Neutrophil (primary cell): ENCODE data around the gene HLA-DQA1.
"Not testable (repeated sequence)": the region's sequence is repeated elsewhere in the genome, so short reads cannot be mapped to it uniquely, and the experiment has no call there.

Source experiments
- H3K27ac ChIP-seq: fragments of 200-600 bp; sonication (generic); 2 replicates; pipeline ENCODE4 v1.5.1; 2016; ENCODE audit warnings: mild to moderate bottlenecking, moderate library complexity
- H3K27me3 ChIP-seq: fragments of 200-600 bp; sonication (generic); 2 replicates; pipeline ENCODE4 v1.6.0; 2016; ENCODE audit warnings: mild to moderate bottlenecking
- H3K36me3 ChIP-seq: fragments of 200-600 bp; sonication (generic); 2 replicates; pipeline ENCODE4 v1.5.1; 2017
- H3K4me1 ChIP-seq, 2 experiments: fragments of 200-600 bp in 1 of 2; sonication (generic) in 1 of 2; 1 replicate in 1 of 2; 2 replicates in 1 of 2; pipeline versions ENCODE4 v1.5.1 to v1.6.1; 2013 to 2016; ENCODE audit warnings: low read depth in 1 of 2, low read length in 1 of 2, mild to moderate bottlenecking in 1 of 2, moderate library complexity in 1 of 2; ENCODE audit not compliant: control insufficient read depth in 1 of 2, insufficient read depth in 1 of 2
- H3K4me3 ChIP-seq, 2 experiments: fragments of 200-600 bp in 1 of 2; sonication (generic) in 1 of 2; 1 replicate in 1 of 2; 2 replicates in 1 of 2; pipeline ENCODE4 v1.5.1; 2013 to 2016; ENCODE audit warnings: low read depth in 1 of 2, low read length in 1 of 2, mild to moderate bottlenecking in 1 of 2, moderate library complexity in 1 of 2
- H3K9me3 ChIP-seq: fragments of 200-600 bp; sonication (generic); 2 replicates; pipeline ENCODE4 v1.5.1; 2016
- CTCF ChIP-seq: fragments of 200-600 bp; sonication (generic); IDR thresholded peaks from 2 replicates; pipeline ENCODE4 v1.5.1; 2016; ENCODE audit warnings: antibody characterized with exemption

HLA-DQA1 gene

GRCh38 chr6:32639440-32640394, 2.5 kb downstream of the HLA-DQA1 start:
- TF ChIP-seq CTCF = no peak
- Histone ChIP-seq H3K4me1 (no peaks in the 10 kb centered on the region), H3K27ac (no peak overlapping the region), H3K4me3 (no peak overlapping the region), H3K27me3 (peaks cover 36% of the 10 kb centered on the region), H3K9me3 (no peaks in the 10 kb centered on the region), H3K36me3 (no peaks in the 10 kb centered on the region)

- Histone ChIP-seq H3K4me3 (no peak overlapping the region), H3K4me1 (no peaks in the 10 kb centered on the region), H3K36me3 (no peaks in the 10 kb centered on the region), H3K27ac (no peak overlapping the region), H3K27me3 (peaks cover 22% of the 10 kb centered on the region), H3K9me3 (no peaks in the 10 kb centered on the region)
- TF ChIP-seq CTCF = no peak
These were observed 3.9 kb downstream of the HLA-DQA1 start for GRCh38 chr6:32641122-32641521.

- not testable (repeated sequence) for H3K36me3 ChIP-seq, H3K4me1 ChIP-seq, H3K27ac ChIP-seq, H3K4me3 ChIP-seq, H3K9me3 ChIP-seq
- H3K27me3 ChIP-seq = peaks cover 13% of the 10 kb centered on the region
These were observed 4.8 kb downstream of the HLA-DQA1 start for GRCh38 chr6:32641785-32642719.

- Histone ChIP-seq H3K27ac (no peak overlapping the region), H3K36me3 (no peaks in the 10 kb centered on the region), H3K4me3 (no peak overlapping the region), H3K4me1 (no peaks in the 10 kb centered on the region), H3K9me3 (no peaks in the 10 kb centered on the region), H3K27me3 (peaks cover 6% of the 10 kb centered on the region)
- no peak for TF ChIP-seq CTCF
These were observed 5.5 kb downstream of the HLA-DQA1 start for GRCh38 chr6:32642720-32643106.

- Histone ChIP-seq H3K27me3 (no peaks in the 10 kb centered on the region), H3K4me3 (no peak overlapping the region), H3K4me1 (no peaks in the 10 kb centered on the region), H3K9me3 (no peaks in the 10 kb centered on the region), H3K27ac (no peak overlapping the region), H3K36me3 (no peaks in the 10 kb centered on the region)
- TF ChIP-seq CTCF = no peak
These were observed 6.7 kb downstream of the HLA-DQA1 start for GRCh38 chr6:32643904-32644303.
